HS-5 (cell line): ENCODE results near the gene IL2RA.
A peak's percentile ranks its signal among the peaks of the same experiment; 100 is the strongest.
"Not testable (repeated sequence)": the region's sequence is repeated elsewhere in the genome, so short reads cannot be mapped to it uniquely, and the experiment has no call there.

ENCODE experiments used
- DNase-seq: peaks from one replicate; pipeline ENCODE4 v3.0.0-alpha.2; 2012; ENCODE audit warnings: low read depth

IL2RA gene

DNA sequence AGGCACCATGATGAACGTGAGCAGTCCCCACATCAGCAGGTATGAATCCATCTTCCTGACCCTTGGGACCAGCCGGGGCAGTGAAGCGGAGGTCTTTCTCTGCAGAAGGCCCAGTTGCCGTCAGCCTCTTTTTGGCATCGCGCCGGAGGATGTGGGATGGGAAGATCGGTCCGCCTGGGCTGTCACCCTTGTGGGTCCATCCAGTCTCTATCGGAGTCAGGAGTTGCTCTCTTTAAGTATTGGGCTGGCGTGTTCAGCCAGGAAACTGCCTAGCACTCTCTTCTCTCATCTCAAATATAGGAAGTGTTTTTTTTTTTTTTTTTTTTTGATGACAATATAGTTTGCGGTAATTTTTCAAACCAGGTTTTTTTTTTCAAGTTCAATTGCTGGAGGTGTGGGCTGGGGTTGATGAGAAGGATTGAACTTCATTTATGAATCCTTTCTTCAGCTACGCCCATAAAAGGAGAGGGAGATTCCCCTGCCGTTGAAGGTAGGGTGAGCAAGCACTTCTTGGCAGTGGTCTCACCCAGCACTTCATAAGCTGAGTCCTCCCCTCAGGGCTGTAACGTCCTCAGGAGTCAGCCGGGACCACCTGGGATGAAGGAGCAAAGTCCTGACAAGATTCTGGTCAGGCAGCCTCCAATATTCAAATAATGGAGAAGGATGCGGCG, at the start of gene IL2RA:
Gene IL2RA, minus strand, starts transcription at position 267 of the 671 bp plus-strand sequence. Its CDS starts 216 bp downstream, at position 51.
- no peak for DNase-seq

GRCh38 chr10:6110136-6110535, 48.0 kb upstream of the IL2RA start:
- no peak for DNase-seq

- DNase-seq = no peak
Measured at GRCh38 chr10:6109444-6109775, 47.2 kb upstream of the IL2RA start.

- no peak for DNase-seq
Measured at GRCh38 chr10:6108631-6109443, 46.7 kb upstream of the IL2RA start.

DNA sequence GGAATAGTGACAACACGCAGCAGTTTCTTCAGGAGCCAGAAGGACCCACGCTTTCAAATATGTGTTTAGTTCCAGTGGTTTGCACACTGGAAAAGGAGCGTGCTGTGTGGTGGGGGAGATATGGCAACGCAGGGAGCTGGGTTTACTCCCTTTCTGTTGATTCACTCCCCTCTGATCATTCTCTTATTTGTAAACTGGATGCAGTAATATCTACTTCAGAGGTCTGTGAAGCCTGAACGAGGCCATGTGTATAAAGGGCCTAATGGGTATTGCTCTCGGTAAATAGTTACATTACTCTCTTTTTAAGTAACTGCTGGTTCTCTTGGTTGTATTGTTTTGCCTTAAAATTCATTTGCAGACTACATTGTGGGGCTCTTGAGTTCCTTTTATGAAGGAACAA, 45.9 kb upstream of the IL2RA start:
- DNase-seq = no peak

DNA sequence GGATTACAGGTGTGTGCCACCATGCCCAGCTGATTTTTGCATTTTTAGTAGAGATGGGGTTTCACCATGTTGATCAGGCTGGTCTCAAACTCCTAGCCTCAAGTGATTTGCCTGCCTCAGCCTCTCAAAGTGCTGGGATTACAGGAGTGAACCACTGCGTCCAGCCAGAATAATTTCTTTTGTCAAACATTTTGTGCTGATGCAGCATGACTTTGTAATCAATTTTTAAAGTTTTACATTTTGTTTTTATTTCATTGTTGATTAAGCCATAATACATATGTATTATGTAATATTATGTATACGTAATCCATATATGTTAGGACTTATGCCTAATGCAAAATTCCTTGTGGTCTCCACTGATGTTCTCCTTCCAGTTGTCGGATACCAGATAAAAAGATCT, 45.4 kb upstream of the IL2RA start:
- not testable (repeated sequence) for DNase-seq

DNA sequence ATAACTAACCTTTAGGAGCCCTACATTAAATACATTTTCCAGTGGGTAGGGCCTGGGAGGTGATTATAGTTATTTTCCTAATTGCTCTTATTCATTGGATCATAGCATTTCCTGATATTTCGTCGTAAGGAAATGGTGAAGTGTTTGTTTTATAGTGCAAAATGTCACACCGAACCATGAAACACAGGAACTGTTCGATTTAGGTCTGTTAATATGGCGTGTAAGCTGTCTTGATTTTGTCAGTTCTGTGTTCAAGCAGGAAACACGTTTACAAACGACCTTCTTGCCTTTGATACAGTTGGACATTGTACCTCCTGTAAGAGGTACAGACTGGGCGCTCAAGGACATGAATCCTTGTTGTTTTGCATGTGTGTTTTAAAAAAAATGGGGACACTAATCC, 41.4 kb upstream of the IL2RA start:
- DNase-seq = no peak

DNA sequence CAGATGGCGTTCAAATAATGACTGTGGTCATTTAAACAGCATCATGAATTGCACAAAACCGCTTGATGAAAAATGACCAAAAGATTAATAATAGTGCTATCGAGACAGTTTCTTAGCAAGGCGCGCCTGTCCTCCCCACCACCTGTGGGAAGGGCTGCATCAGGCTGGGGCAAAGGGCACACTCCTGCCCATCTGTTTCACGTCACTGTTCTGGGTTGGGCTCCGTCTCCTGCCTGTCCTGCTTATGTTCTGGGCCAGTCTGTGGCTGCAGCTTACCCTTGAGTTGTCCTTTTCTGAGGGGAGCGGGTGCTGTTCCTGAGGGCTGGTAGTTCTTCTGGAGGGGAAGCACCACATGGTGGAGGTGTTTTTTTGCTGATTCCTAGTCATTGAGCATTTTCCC, 40.0 kb upstream of the IL2RA start:
- no peak for DNase-seq

DNA sequence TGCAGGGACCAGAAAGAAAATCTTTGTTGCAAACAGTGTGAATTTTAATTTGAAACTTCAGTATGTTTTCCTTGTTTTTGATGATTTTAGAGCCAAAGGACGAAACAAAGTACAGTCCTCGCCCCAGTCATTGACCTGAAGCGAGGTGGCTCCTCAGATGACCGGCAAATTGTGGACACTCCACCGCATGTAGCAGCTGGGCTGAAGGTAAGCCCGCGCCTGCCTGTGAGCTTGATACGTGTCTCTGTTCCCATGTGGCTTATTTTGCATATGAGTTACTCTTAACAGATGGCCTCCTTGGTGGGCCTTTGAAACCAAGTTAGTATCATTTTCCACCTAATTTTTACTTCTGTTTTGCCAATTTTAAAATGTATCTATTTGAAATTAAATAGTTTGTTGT, 39.0 kb upstream of the IL2RA start:
- DNase-seq = no peak

DNA sequence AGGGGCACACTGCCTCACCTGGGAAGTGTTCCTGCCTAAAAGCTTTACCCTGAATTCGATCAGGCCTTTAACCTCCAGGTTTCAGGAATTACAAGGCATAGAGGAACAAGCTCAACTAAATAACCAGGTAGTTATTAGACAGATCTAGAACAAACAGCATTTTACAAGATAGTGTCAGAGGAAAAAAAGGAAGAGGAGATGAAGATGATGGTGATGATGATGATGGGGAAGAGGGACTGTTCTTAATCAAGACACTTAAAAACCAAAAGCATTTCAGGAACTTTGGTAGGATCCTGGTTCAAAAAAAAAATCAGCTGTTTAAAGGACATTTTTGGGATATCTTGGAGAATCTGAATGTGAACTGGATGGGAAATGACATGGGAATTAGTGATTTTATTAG, 38.2 kb upstream of the IL2RA start:
- no peak for DNase-seq

GRCh38 chr10:6098156-6098555, 36.0 kb upstream of the IL2RA start:
- DNase-seq = no peak

GRCh38 chr10:6097063-6097462, 34.9 kb upstream of the IL2RA start:
- no peak for DNase-seq

GRCh38 chr10:6095810-6096570, 33.8 kb upstream of the IL2RA start:
- no peak for DNase-seq

DNA sequence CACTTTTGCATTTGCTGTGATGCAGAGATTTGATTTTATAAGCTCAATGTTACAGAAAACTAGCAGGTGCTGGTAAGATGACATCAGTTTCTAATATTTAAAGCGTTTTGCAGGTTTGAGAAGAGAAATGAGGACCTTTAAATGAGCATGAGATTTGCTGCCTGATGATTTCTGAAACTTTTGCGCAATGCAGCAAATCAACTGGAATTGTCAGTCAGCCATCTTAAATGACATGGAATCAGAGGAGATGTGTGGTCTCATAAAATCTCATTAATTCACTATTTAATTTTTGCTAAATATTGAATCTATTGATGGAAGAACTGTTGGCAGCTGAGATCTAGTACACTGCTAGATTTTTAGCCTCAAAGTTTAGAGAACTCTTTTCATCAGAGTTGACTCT, 30.6 kb upstream of the IL2RA start:
- DNase-seq = no peak

DNA sequence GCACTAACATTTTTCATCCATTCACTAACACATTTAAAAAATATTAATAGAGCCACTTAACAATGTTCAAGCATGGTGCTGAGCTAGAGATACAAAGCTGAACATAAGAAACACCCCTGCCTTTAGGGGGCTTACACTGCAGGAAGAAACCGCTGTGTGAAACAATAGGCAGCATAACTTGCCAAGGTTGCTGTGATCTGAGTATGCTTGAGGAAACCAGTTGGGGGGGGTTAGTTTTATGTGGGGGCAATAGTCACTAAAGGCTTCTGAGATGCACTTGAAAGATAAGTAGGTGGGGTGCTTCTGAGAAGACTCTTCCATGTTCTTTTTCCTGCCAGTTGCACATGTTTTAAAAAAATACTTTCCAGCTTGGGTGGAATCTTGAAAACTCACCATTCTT, 29.5 kb upstream of the IL2RA start:
- DNase-seq = no peak

- DNase-seq = no peak
Measured at GRCh38 chr10:6089334-6090219, 27.4 kb upstream of the IL2RA start.

GRCh38 chr10:6088721-6089333, 26.7 kb upstream of the IL2RA start, which contains the start of gene RBM17:
Gene RBM17, plus strand, starts transcription at chr10:6089034. Its CDS starts 8,032 bp downstream, at chr10:6097066.
- DNase-seq = peak; percentile 51

DNA sequence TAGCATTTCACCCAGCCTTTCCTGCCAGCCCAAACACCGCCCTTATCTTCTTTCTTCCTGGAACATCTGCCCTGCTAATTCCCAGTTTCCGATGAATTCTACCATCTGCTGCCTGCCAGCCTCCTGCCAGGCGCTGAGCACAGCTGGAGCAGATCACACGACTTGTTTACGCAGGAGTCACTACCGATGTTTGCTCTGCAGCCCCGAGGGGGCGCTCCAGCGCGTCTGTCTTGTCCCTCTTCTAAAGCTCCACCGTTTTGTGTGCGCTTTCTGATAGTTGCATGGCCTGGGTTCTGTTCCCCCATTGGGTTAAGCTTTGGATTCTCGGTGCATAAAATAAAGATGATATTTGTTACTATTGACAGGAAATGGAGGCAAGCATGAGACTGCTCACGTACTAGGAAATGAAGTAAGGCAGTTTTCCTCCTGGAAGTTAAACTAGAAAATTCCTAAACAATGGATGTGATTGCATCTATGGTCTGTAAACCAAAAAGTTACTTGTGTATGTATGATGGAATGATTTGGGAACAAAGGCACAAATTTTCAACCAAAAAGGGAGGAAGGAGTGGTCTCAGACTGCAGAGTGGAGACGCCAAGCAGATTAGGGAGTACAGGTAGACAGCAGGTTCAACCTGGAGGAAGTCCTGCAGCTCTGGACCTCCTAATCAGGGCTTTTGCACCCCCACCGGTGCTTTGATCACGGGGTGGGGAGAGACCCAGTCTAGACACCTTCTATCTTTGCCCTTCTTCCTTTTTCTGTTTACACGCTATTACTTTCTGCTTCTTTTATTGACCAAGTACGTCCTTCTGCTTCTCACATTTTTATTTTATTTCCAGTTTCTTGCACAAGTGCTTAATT, 24.4 kb upstream of the IL2RA start:
- DNase-seq = no peak

DNA sequence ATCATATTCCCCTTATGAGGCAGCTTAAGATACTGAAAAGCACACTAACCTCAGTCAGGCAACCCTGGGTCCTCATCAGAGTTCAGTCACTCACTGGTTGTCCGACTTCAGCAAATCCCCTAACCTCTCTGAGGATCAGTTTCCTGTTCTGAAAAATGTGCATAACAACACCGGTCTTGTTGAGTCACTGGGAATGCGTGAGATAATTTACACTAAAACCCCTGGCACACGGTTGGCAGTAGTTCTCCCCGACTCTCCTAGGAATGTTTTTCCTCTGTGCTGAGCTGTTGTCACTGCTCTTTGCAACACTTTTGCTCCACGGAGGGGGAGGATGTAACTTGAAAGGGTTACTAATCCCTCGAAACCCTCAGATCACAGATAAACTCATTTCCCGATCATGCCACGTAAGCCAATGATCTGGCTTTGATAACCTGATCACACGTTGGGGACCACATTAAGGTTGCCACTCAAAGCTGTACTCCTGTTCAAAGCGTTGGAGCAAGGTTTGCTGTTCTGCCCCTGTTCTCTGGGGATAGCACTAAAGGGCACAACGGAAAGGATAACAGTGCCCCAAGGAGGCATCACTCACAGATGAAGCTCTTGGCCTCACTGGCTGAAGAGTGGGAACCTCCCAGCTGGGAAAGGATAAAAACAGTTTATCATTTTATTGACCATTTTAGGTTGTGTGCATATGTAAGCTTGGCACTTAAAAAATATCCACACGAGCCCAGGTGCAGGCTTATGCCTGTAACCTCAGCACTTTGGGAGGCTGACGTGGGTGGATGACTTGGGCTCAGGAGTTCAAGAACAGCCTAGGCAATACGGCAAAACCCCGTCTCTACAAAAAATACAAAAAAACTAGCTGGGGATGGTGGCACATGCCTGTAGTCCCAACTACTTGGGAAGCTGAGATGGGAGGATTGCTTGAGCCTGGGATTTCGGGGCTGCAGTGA, 21.6 kb upstream of the IL2RA start:
- DNase-seq = no peak
